Smooth muscle cell (in vitro differentiated cells): Measurements from ENCODE around the gene MICA. TPM values are rescaled to one million over a fixed set of nuclear protein-coding genes. Genes with fewer than 3 reads are reported as not detected.

ENCODE experiments used
- DNase-seq: peaks from one replicate; lab custom pipeline; 2025; ENCODE audit not compliant: unreplicated experiment; lab: John Stamatoyannopoulos, UW
- H2AFZ ChIP-seq: fragments of 200-600 bp; sonication (generic); 2 replicates; pipeline ENCODE4 v1.6.0; 2016; ENCODE audit warnings: antibody characterized with exemption, low read depth, mild to moderate bottlenecking
- H3F3A ChIP-seq: fragments of 200-600 bp; sonication (generic); 2 replicates; pipeline ENCODE4 v1.6.0; 2017; ENCODE audit warnings: antibody characterized with exemption, low read depth
- H3K27ac ChIP-seq: fragments of 200-600 bp; sonication (generic); 2 replicates; pipeline ENCODE4 v1.5.1; 2016; ENCODE audit warnings: low read depth, mild to moderate bottlenecking
- H3K27me3 ChIP-seq: fragments of 200-600 bp; sonication (generic); 2 replicates; pipeline ENCODE4 v1.6.1; 2016; ENCODE audit warnings: low read depth, mild to moderate bottlenecking
- H3K36me3 ChIP-seq: fragments of 200-600 bp; sonication (generic); 2 replicates; pipeline ENCODE4 v1.5.1; 2016; ENCODE audit warnings: low read depth
- H3K4me1 ChIP-seq: fragments of 200-600 bp; sonication (generic); 2 replicates; pipeline ENCODE4 v1.5.1; 2016; ENCODE audit warnings: low read depth
- H3K4me2 ChIP-seq: fragments of 200-600 bp; sonication (generic); 2 replicates; pipeline ENCODE4 v1.6.0; 2016; ENCODE audit warnings: mild to moderate bottlenecking
- H3K4me3 ChIP-seq: fragments of 200-600 bp; sonication (generic); 2 replicates; pipeline ENCODE4 v1.5.1; 2016; ENCODE audit warnings: mild to moderate bottlenecking
- H3K79me2 ChIP-seq: fragments of 200-600 bp; sonication (generic); 2 replicates; pipeline ENCODE4 v1.6.0; 2016; ENCODE audit warnings: low read depth, mild to moderate bottlenecking
- H3K9ac ChIP-seq: fragments of 200-600 bp; sonication (generic); 2 replicates; pipeline ENCODE4 v1.6.0; 2016; ENCODE audit warnings: low read depth
- H3K9me3 ChIP-seq: fragments of 200-600 bp; sonication (generic); replicated peaks from 2 replicates; pipeline ENCODE4 v1.5.1; 2016; ENCODE audit warnings: low read depth
- H4K20me1 ChIP-seq: fragments of 200-600 bp; sonication (generic); 2 replicates; pipeline ENCODE4 v1.6.0; 2016; ENCODE audit warnings: low read depth
- WGBS: methylation state at CpG from one replicate; pipeline ENCODE4 v1.1.7; 2016; ENCODE audit warnings: low lambda C conversion rate; 5-methylcytosine and 5-hydroxymethylcytosine counted together
- polyA plus RNA-seq: library from polyadenylated mRNA; unstranded; fragments of >200 nt; fragmentation: Nextera tagmentation; extraction: Ambion mirVana; gene quantifications from 2 replicates; pipeline ENCODE4 v1.2.1, GENCODE V29; 2016
- total RNA-seq: library from RNA; depleted of rRNA; stranded (reverse); fragments of >200 nt; gene quantifications from 2 replicates; pipeline ENCODE4 v1.2.3, GENCODE V29; 2014
- TF ChIP-seq, protein P1 (sequence below): fragments of 200-600 bp; sonication (generic); IDR thresholded peaks from 2 replicates; pipeline ENCODE4 v1.5.1; 2017; ENCODE audit warnings: borderline replicate concordance, mild to moderate bottlenecking, antibody characterized with exemption; ENCODE audit not compliant: insufficient read depth, poor library complexity, severe bottlenecking

The MICA gene
- total and polyA plus RNA-seq, 2 experiments from 2014 or later: 54.2 to 60.8 TPM

DNA sequence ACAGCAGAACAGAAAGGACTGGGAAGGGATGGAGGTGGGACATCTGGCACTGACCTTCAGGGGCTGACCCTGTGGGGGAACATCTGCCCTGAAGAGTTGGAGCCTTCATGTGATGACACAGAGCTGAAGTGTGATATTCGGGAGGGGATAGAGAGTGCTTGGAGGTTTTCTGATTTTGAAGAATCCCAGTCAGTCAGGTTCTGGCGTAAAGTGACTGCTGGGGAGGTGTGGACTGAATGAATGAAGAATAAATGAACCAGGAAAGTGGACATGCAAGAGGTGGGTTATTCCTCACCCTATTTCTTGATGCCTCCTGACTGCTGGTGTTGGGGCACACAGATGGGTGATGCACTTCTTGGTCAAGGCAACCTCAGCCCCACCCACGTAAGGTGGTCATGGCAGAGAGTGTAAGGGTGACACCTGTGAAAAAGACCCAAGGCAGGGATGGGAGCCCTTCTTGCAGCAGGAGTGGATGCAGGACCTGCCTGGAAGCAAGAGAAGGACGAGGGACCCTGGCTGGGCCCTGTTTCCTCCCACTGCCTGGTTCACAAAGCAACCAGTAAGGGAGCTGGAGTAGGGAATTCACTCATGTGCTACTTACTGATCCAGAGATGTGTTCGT lies 13.1 kb downstream of the MICA start:
- Histone ChIP-seq H3K27ac (no peak overlapping the region), H4K20me1 (peaks cover 28% of the 10 kb centered on the region), H2AFZ (no peak overlapping the region), H3K4me1 (no peaks in the 10 kb centered on the region), H3K9ac (no peak overlapping the region), H3K4me2 (no peak overlapping the region), H3K9me3 (no peaks in the 10 kb centered on the region), H3F3A (no peaks in the 10 kb centered on the region), H3K4me3 (no peak overlapping the region), H3K79me2 (no peaks in the 10 kb centered on the region), H3K36me3 (no peaks in the 10 kb centered on the region), H3K27me3 (no peaks in the 10 kb centered on the region)
- TF ChIP-seq, protein P1, sequence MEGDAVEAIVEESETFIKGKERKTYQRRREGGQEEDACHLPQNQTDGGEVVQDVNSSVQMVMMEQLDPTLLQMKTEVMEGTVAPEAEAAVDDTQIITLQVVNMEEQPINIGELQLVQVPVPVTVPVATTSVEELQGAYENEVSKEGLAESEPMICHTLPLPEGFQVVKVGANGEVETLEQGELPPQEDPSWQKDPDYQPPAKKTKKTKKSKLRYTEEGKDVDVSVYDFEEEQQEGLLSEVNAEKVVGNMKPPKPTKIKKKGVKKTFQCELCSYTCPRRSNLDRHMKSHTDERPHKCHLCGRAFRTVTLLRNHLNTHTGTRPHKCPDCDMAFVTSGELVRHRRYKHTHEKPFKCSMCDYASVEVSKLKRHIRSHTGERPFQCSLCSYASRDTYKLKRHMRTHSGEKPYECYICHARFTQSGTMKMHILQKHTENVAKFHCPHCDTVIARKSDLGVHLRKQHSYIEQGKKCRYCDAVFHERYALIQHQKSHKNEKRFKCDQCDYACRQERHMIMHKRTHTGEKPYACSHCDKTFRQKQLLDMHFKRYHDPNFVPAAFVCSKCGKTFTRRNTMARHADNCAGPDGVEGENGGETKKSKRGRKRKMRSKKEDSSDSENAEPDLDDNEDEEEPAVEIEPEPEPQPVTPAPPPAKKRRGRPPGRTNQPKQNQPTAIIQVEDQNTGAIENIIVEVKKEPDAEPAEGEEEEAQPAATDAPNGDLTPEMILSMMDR: no peak
- no peak for DNase-seq
- 94% methylated on average over 5 of the region's 5 CpGs for WGBS

DNA sequence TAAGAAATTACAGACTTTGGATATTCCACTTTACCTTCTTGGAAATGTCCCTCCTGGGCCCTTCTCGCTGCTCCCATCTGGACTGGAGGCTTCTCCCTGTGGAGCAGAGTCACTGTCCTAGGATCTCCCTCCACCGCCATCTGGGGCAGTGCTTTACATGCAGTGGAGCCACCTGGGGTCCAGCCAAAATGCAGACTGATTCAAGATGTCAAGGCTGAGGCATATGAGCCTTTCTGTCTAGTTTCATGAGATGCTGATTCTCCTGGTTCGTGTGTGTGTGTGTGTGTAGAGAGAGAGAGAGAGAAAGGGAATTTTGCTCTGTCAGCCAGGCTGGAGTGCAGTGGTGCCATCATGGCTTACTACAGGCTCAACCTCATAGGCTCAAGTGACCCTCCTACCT lies 14.9 kb downstream of the MICA start:
- no peaks in the 10 kb centered on the region for H3K9me3 ChIP-seq
- no peaks in the 10 kb centered on the region for H3K36me3 ChIP-seq
- H3K9ac ChIP-seq: no peak overlapping the region
- no peaks in the 10 kb centered on the region for H3K27me3 ChIP-seq
- H3K4me1 ChIP-seq: no peaks in the 10 kb centered on the region
- H3K4me3 ChIP-seq: no peak overlapping the region
- no peak overlapping the region for H2AFZ ChIP-seq
- no peak overlapping the region for H3K4me2 ChIP-seq
- DNase-seq: no peak
- TF ChIP-seq, protein P1: no peak
- peaks cover 10% of the 10 kb centered on the region for H4K20me1 ChIP-seq
- no peaks in the 10 kb centered on the region for H3K79me2 ChIP-seq
- no peak overlapping the region for H3K27ac ChIP-seq
- WGBS: 91% methylated on average over 3 of the region's 3 CpGs
- H3F3A ChIP-seq: no peaks in the 10 kb centered on the region

DNA sequence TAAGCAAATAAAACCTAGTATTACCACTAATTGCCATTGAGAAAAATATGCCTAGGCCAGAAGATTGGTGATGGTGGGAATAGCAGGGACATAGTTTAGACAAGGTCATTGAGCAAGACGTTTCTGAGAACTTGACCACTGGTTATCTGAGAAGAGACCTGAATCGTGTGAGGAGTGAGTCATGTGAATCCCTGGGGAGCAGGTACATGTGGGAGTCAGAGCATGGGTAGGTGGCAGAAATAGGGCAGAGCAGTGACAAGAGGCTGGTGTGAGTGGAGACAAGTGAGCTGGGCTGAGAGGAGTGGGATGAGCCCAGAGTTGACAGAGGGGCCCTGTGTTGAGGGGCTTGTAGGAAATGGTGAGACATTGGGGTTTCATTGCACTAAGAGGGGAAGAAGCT lies 16.4 kb downstream of the MICA start:
- H3K27me3 ChIP-seq: no peaks in the 10 kb centered on the region
- no peak for DNase-seq
- no peak overlapping the region for H2AFZ ChIP-seq
- 67% methylated on average over 2 of the region's 2 CpGs for WGBS
- no peak overlapping the region for H3K4me3 ChIP-seq
- TF ChIP-seq, protein P1: no peak
- no peaks in the 10 kb centered on the region for H3K79me2 ChIP-seq
- H4K20me1 ChIP-seq: no peaks in the 10 kb centered on the region
- H3K9me3 ChIP-seq: no peaks in the 10 kb centered on the region
- no peak overlapping the region for H3K27ac ChIP-seq
- no peaks in the 10 kb centered on the region for H3K36me3 ChIP-seq
- no peaks in the 10 kb centered on the region for H3K4me1 ChIP-seq
- H3F3A ChIP-seq: no peaks in the 10 kb centered on the region
- no peak overlapping the region for H3K4me2 ChIP-seq
- H3K9ac ChIP-seq: no peak overlapping the region

DNA sequence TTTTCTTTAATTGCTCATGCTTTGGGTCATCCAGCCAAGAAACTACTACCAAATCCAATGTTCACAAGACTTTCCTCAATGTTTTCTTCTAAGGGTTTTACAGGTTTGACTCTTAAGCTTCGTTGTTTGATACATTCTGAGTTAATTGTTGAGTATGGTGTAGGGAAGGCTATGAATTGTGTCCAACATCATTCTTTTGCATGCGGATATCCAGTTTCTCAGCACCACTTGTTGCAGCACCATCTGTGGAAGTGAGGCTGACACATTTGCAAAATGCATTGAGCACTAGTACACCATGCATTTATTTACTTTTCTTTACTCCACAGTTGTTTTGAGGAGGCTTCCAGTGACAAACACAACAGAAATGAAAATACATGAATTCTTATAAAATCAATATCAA lies 17.2 kb downstream of the MICA start:
- Histone ChIP-seq H4K20me1 (no peaks in the 10 kb centered on the region), H3K27ac (no peak overlapping the region), H3K4me2 (no peak overlapping the region), H3F3A (no peaks in the 10 kb centered on the region), H3K79me2 (no peaks in the 10 kb centered on the region), H3K27me3 (no peaks in the 10 kb centered on the region), H3K9me3 (no peaks in the 10 kb centered on the region), H3K9ac (no peak overlapping the region), H2AFZ (no peak overlapping the region), H3K36me3 (no peaks in the 10 kb centered on the region), H3K4me1 (no peaks in the 10 kb centered on the region), H3K4me3 (no peak overlapping the region)
- WGBS: 92% methylated on average over 2 of the region's 2 CpGs
- TF ChIP-seq, protein P1: no peak
- no peak for DNase-seq
